Neural cell (in vitro differentiated cells): ENCODE results near the gene PRKCE. TPM values are rescaled to one million over a fixed set of nuclear protein-coding genes. Genes with fewer than 3 reads are reported as not detected.

Source experiments
- H2AFZ ChIP-seq: fragments of 200-600, 300-800 bp; sonication (generic), shearing (Covaris generic); 2 replicates; pipeline ENCODE4 v1.6.0; 2014; ENCODE audit warnings: low read depth, mild to moderate bottlenecking, antibody characterized with exemption, low read length, moderate library complexity
- H3F3A ChIP-seq: fragments of 200-600 bp; shearing (Covaris generic); 2 replicates; pipeline ENCODE4 v1.6.1; 2016; ENCODE audit warnings: mild to moderate bottlenecking, moderate library complexity, mixed read lengths, antibody characterized with exemption, low read length; ENCODE audit not compliant: insufficient read depth, poor library complexity, severe bottlenecking
- H3K27ac ChIP-seq: fragments of 200-600, 300-800 bp; sonication (generic), shearing (Covaris generic); 2 replicates; pipeline ENCODE4 v1.5.1; 2014; ENCODE audit warnings: mild to moderate bottlenecking, low read length, moderate library complexity
- H3K27me3 ChIP-seq: fragments of 300-800, 200-600 bp; sonication (generic), shearing (Covaris generic); 2 replicates; pipeline ENCODE4 v1.6.0; 2014; ENCODE audit warnings: mild to moderate bottlenecking, low read depth, low read length, moderate library complexity; ENCODE audit not compliant: insufficient read depth
- H3K36me3 ChIP-seq: fragments of 300-800, 200-600 bp; sonication (generic), shearing (Covaris generic); 2 replicates; pipeline ENCODE4 v1.5.1; 2014; ENCODE audit warnings: mild to moderate bottlenecking, antibody characterized with exemption, low read length, moderate library complexity; ENCODE audit not compliant: insufficient read depth
- H3K4me2 ChIP-seq: fragments of 300-800, 200-600 bp; sonication (generic), shearing (Covaris generic); 2 replicates; pipeline ENCODE4 v1.6.0; 2014; ENCODE audit warnings: mild to moderate bottlenecking, low read length
- H3K4me3 ChIP-seq: fragments of 300-800, 200-600 bp; sonication (generic), shearing (Covaris generic); 2 replicates; pipeline ENCODE4 v1.5.1; 2014; ENCODE audit warnings: mild to moderate bottlenecking, low read length, moderate library complexity
- H3K79me2 ChIP-seq: fragments of 200-600 bp; shearing (Covaris generic); replicated peaks from 2 replicates; pipeline ENCODE4 v1.6.0; 2014; ENCODE audit warnings: mild to moderate bottlenecking, low read length, moderate library complexity; ENCODE audit not compliant: insufficient read depth
- H3K9ac ChIP-seq: fragments of 300-800, 200-600 bp; sonication (generic), shearing (Covaris generic); 2 replicates; pipeline ENCODE4 v1.6.1; 2016; ENCODE audit warnings: mild to moderate bottlenecking, low read length, mixed read lengths
- H3K9me2 ChIP-seq: fragments of 200-600 bp; shearing (Covaris generic); 2 replicates; pipeline ENCODE4 v1.6.1; 2016; ENCODE audit warnings: mild to moderate bottlenecking, low read length, mixed read lengths; ENCODE audit not compliant: insufficient read depth
- H3K9me3 ChIP-seq: fragments of 200-600, 300-800 bp; sonication (generic), shearing (Covaris generic); 2 replicates; pipeline ENCODE4 v1.6.1; 2016; ENCODE audit warnings: mild to moderate bottlenecking, mixed run types, low read length, moderate library complexity, mixed read lengths
- H4K20me1 ChIP-seq: fragments of 200-600 bp; shearing (Covaris generic); 2 replicates; pipeline ENCODE4 v1.6.1; 2016; ENCODE audit warnings: mild to moderate bottlenecking, mixed run types; ENCODE audit not compliant: insufficient read depth
- CTCF ChIP-seq: fragments of 450-650 bp; IDR thresholded peaks from 2 replicates; pipeline ENCODE4 v1.5.1; 2014; ENCODE audit warnings: antibody characterized with exemption, mild to moderate bottlenecking, moderate library complexity; ENCODE audit not compliant: poor library complexity, severe bottlenecking
- EP300 ChIP-seq: fragments of 450-650 bp; conservative IDR thresholded peaks from 2 replicates; pipeline ENCODE4 v1.6.1; 2014; ENCODE audit warnings: antibody characterized with exemption, mild to moderate bottlenecking, moderate library complexity; ENCODE audit not compliant: poor library complexity, severe bottlenecking
- EZH2 ChIP-seq: fragments of 200-600, 300-800 bp; shearing (Covaris generic), sonication (generic); IDR thresholded peaks from 2 replicates; pipeline ENCODE4 v1.6.1; 2014; ENCODE audit warnings: antibody characterized with exemption, low read length, borderline replicate concordance, mild to moderate bottlenecking; ENCODE audit not compliant: insufficient read depth, poor library complexity, severe bottlenecking
- MXI1 ChIP-seq: fragments of 450-650 bp; conservative IDR thresholded peaks from 2 replicates; pipeline ENCODE4 v1.6.1; 2014; ENCODE audit warnings: antibody characterized with exemption, mild to moderate bottlenecking; ENCODE audit not compliant: poor library complexity, severe bottlenecking
- POLR2AphosphoS5 ChIP-seq: IDR thresholded peaks from 2 replicates; pipeline ENCODE4 v1.6.1; 2012
- RAD21 ChIP-seq: fragments of 450-650 bp; conservative IDR thresholded peaks from 2 replicates; pipeline ENCODE4 v1.6.1; 2014; ENCODE audit warnings: antibody characterized with exemption, mild to moderate bottlenecking, moderate library complexity
- REST ChIP-seq: IDR thresholded peaks from 2 replicates; pipeline ENCODE4 v1.6.1; 2012; ENCODE audit warnings: borderline replicate concordance
- SMC3 ChIP-seq: fragments of 450-650 bp; conservative IDR thresholded peaks from 2 replicates; pipeline ENCODE4 v1.6.1; 2014; ENCODE audit warnings: antibody characterized with exemption, mild to moderate bottlenecking, moderate library complexity; ENCODE audit not compliant: poor library complexity
- TAF1 ChIP-seq: IDR thresholded peaks from 2 replicates; pipeline ENCODE4 v1.6.1; 2012; ENCODE audit warnings: low read depth
- polyA plus RNA-seq: library from polyadenylated mRNA; depleted of rRNA; stranded (reverse); fragments of >200 nt; gene quantifications from 2 replicates; pipeline ENCODE4 v1.2.3, GENCODE V29; 2014

Gene PRKCE
- polyA plus RNA-seq, 1 donor from 2014 or later: 5.4 TPM

- Histone ChIP-seq H3K4me2 (no peak overlapping the region), H3K9ac (no peak overlapping the region), H3K79me2 (no peaks in the 10 kb centered on the region), H3K36me3 (no peaks in the 10 kb centered on the region), H3K9me2 (no peaks in the 10 kb centered on the region), H3K9me3 (no peaks in the 10 kb centered on the region), H3F3A (no peaks in the 10 kb centered on the region), H3K4me3 (no peak overlapping the region), H2AFZ (no peak overlapping the region), H3K27ac (no peak overlapping the region), H3K27me3 (no peaks in the 10 kb centered on the region), H4K20me1 (no peaks in the 10 kb centered on the region)
- TF ChIP-seq EP300: no peak
- no peak for TF ChIP-seq EZH2
- peak; percentile 45 for TF ChIP-seq SMC3
- TF ChIP-seq CTCF: peak; percentile 52
- TF ChIP-seq MXI1: no peak
- TF ChIP-seq TAF1: no peak
- no peak for TF ChIP-seq POLR2AphosphoS5
- TF ChIP-seq REST: no peak
- TF ChIP-seq RAD21: peak; percentile 43
Measured at GRCh38 chr2:45778720-45779171, 127.3 kb downstream of the PRKCE start.

GRCh38 chr2:45780541-45781463 lies 129.3 kb downstream of the PRKCE start:
- no peaks in the 10 kb centered on the region for H3K27me3 ChIP-seq
- H3K4me3 ChIP-seq: no peak overlapping the region
- H3K4me2 ChIP-seq: no peak overlapping the region
- no peak overlapping the region for H3K27ac ChIP-seq
- H3F3A ChIP-seq: no peaks in the 10 kb centered on the region
- no peak overlapping the region for H2AFZ ChIP-seq
- TF ChIP-seq TAF1 (no peak), MXI1 (no peak), RAD21 (no peak), SMC3 (no peak), EP300 (no peak), EZH2 (no peak), REST (no peak), CTCF (no peak), POLR2AphosphoS5 (no peak)
- no peaks in the 10 kb centered on the region for H3K36me3 ChIP-seq
- no peaks in the 10 kb centered on the region for H3K9me3 ChIP-seq
- no peaks in the 10 kb centered on the region for H3K79me2 ChIP-seq
- no peak overlapping the region for H3K9ac ChIP-seq
- H4K20me1 ChIP-seq: no peaks in the 10 kb centered on the region
- H3K9me2 ChIP-seq: no peaks in the 10 kb centered on the region
